Aorta (tissue), 5 donors: ENCODE data around the gene LIN28B. TPM values are rescaled to one million over a fixed set of nuclear protein-coding genes. Genes with fewer than 3 reads are reported as not detected.
"Not testable (repeated sequence)": the region's sequence is repeated elsewhere in the genome, so short reads cannot be mapped to it uniquely, and the experiment has no call there.

ENCODE experiments used
- ATAC-seq: fragments of 200-7000 bp; cut with Tn5 transposase; one replicate; pipeline ENCODE4 v1.9.1; 2022; ENCODE audit warnings: moderate library complexity; ENCODE audit not compliant: low FRiP score
- DNase-seq, 2 donors: peaks; one replicate each; pipeline ENCODE4 v3.0.0-alpha.2; 2020
- H3K27ac ChIP-seq, 2 donors: one replicate each; pipeline ENCODE4 v1.5.1; 2013; ENCODE audit warnings: low read length in 2 of 2, mild to moderate bottlenecking in 2 of 2, moderate library complexity in 2 of 2, control low read depth in 1 of 2, inconsistent platforms in 1 of 2, low read depth in 1 of 2
- H3K27me3 ChIP-seq, 2 donors: one replicate each; pipeline ENCODE4 v1.6.1; 2013; ENCODE audit warnings: control low read depth in 1 of 2, low read length in 1 of 2, mild to moderate bottlenecking in 1 of 2, moderate library complexity in 1 of 2; ENCODE audit not compliant: insufficient read depth in 2 of 2, control insufficient read depth in 1 of 2
- H3K36me3 ChIP-seq, 2 donors: one replicate each; pipeline ENCODE4 v1.6.1; 2013; ENCODE audit warnings: control low read depth in 1 of 2, low read length in 1 of 2, mild to moderate bottlenecking in 1 of 2; ENCODE audit not compliant: insufficient read depth in 2 of 2, control insufficient read depth in 1 of 2
- H3K4me1 ChIP-seq, 2 donors: one replicate each; pipeline ENCODE4 v1.6.1; 2013; ENCODE audit warnings: low read length in 2 of 2, control low read depth in 1 of 2, mild to moderate bottlenecking in 1 of 2, moderate library complexity in 1 of 2; ENCODE audit not compliant: insufficient read depth in 2 of 2, control insufficient read depth in 1 of 2
- H3K4me3 ChIP-seq, 2 donors: one replicate each; pipeline ENCODE4 v1.5.1; 2013; ENCODE audit warnings: low read length in 2 of 2, control low read depth in 1 of 2, mild to moderate bottlenecking in 1 of 2
- H3K9me3 ChIP-seq: one replicate; pipeline ENCODE4 v1.6.1; 2013; ENCODE audit warnings: mild to moderate bottlenecking, low read length; ENCODE audit not compliant: control insufficient read depth
- WGBS, 2 donors: extraction: QIAGEN DNeasy Blood & Tissue Kit; methylation state at CpG; one replicate each; pipeline ENCODE4 v1.1.7; 2013; 5-methylcytosine and 5-hydroxymethylcytosine counted together
- intact Hi-C, 2 donors: fragments of 100-400 bp; cut with DNase I; formaldehyde crosslinking; loops; one replicate each; pipeline versions ENCODE4 v1.14.2 to v1.15.0; 2022
- polyA plus RNA-seq, 2 donors: library from polyadenylated mRNA; stranded (reverse); fragments of 200-250 nt; gene quantifications; one replicate each; pipeline ENCODE4 v1.2.3, GENCODE V29; 2013
- total RNA-seq, 2 donors: library from RNA; stranded (reverse); fragmentation: NEBNext Ultra II Directional; extraction: Animal tissue kit (Norgen Biotek cat#: 25700); gene quantifications; one replicate each; pipeline ENCODE4 v1.2.1, GENCODE V29; 2021
- donor health status: healthy with polysubstance abuse.
- donor health status: Bipolar disorder and iron deficiency.
- donor health status: DM: no; HTN: no; CAD: no.
- donor health status: DM: no; HTN: no; CAD: no.
- donor health status: DM: yes; HTN: yes; CAD: no.

Gene LIN28B
- total and polyA plus RNA-seq, 4 donors, result not detected

DNA sequence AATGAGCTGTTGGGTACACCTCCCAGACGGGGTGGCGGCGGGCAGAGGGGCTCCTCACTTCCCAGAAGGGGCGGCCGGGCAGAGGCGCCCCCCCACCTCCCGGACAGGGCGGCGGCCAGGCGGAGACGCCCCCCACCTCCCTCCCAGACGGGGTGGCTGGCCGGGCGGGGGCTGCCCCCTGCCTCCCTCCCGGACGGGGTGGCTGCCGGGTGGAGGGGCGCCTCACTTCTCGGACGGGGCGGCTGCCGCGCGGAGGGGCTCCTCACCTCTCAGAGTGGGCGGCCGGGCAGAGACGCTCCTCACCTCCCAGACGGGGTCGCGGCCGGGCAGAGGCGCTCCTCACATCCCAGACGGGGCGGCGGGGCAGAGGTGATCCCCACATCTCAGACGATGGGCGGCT is 34.2 kb downstream of the LIN28B start:
- intact Hi-C loops, H3K4me1 ChIP-seq, H3K36me3 ChIP-seq, H3K27me3 ChIP-seq, H3K4me3 ChIP-seq, H3K27ac ChIP-seq, ATAC-seq, DNase-seq, H3K9me3 ChIP-seq: not testable (repeated sequence)
- WGBS, 2 donors, result 94 to 95% methylated on average over 27 to 37 of the region's 37 CpGs

DNA sequence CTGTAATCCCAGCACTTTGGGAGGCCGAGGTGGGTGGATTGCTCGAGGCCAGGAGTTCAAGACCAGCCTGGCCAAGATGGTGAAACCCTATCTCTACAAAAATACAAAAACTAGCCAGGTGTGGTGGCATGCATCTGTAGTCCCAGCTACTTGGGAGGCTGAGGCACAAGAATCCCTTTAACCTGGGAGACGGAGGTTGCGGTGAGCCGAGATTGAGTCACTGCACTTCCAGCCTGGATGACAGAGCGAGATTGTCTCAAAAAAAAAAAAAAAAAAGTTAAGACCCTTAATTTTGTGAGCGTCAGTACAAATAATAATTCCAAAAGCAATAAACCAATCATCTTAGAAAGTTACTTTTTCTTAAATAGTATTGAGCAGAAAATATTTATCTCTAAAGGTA is 36.7 kb downstream of the LIN28B start:
- ATAC-seq, H3K36me3 ChIP-seq, H3K9me3 ChIP-seq, H3K4me1 ChIP-seq, H3K27ac ChIP-seq, H3K4me3 ChIP-seq, DNase-seq, H3K27me3 ChIP-seq, intact Hi-C loops: not testable (repeated sequence)
- WGBS, 2 donors, result 93 to 94% methylated on average over 7 of the region's 7 CpGs

GRCh38 chr6:104995989-104996617 is 39.2 kb downstream of the LIN28B start:
- DNase-seq, result no peak
- intact Hi-C loops, result no loop called here
- H3K27me3 ChIP-seq, result no peaks in the 10 kb centered on the region
- H3K36me3 ChIP-seq, result no peaks in the 10 kb centered on the region
- H3K4me3 ChIP-seq, result no peak overlapping the region
- H3K27ac ChIP-seq, result no peak overlapping the region
- no peak for ATAC-seq
- no peaks in the 10 kb centered on the region for H3K4me1 ChIP-seq
- no peaks in the 10 kb centered on the region for H3K9me3 ChIP-seq
- WGBS, 2 donors, result 92 to 94% methylated on average over 2 of the region's 2 CpGs

- 21 to 28% methylated on average over 1 of the region's 1 CpG for WGBS, 2 donors
- Histone ChIP-seq H3K9me3 (no peaks in the 10 kb centered on the region), H3K4me3 (no peak overlapping the region), H3K36me3 (no peaks in the 10 kb centered on the region), H3K4me1 (no peaks in the 10 kb centered on the region), H3K27ac (no peak overlapping the region), H3K27me3 (no peaks in the 10 kb centered on the region)
- ATAC-seq (no peak), DNase-seq (no peak)
- intact Hi-C loops, result no loop called here
These were observed 44.2 kb downstream of the LIN28B start for GRCh38 chr6:105001063-105001462.

GRCh38 chr6:105001906-105002305 is 45.0 kb downstream of the LIN28B start:
- Histone ChIP-seq H3K4me3 (no peak overlapping the region), H3K27me3 (no peaks in the 10 kb centered on the region), H3K4me1 (no peaks in the 10 kb centered on the region), H3K36me3 (no peaks in the 10 kb centered on the region), H3K27ac (no peak overlapping the region), H3K9me3 (no peaks in the 10 kb centered on the region)
- intact Hi-C loops, result no loop called here
- DNase-seq, result no peak
- ATAC-seq, result no peak
- 52 to 60% methylated on average over 1 of the region's 1 CpG for WGBS, 2 donors

DNA sequence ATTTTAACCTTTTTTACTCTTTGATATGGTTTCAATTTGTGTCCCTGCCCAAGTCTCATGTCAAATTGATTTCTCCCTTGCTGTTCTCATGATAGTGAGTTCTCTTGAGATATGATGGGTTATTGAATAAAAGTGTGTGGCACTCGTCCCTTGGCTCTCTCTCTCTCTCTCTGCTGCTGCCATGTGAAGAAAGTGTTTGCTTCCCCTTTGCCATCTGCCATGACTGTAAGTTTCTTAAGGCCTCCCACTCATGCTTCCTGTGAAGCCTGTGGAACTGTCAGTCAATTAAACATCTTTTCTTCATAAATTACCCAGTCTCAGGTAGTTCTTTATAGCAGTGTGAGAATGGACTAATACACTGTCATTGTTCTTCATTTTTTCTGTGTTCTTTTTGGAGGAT is 48.5 kb downstream of the LIN28B start:
- H3K4me1 ChIP-seq, result no peaks in the 10 kb centered on the region
- no peak overlapping the region for H3K4me3 ChIP-seq
- WGBS, 2 donors, result 54 to 65% methylated on average over 1 of the region's 1 CpG
- no peak overlapping the region for H3K27ac ChIP-seq
- H3K9me3 ChIP-seq, result no peaks in the 10 kb centered on the region
- DNase-seq (no peak), ATAC-seq (no peak)
- H3K27me3 ChIP-seq, result no peaks in the 10 kb centered on the region
- intact Hi-C loops, result no loop called here
- no peaks in the 10 kb centered on the region for H3K36me3 ChIP-seq

DNA sequence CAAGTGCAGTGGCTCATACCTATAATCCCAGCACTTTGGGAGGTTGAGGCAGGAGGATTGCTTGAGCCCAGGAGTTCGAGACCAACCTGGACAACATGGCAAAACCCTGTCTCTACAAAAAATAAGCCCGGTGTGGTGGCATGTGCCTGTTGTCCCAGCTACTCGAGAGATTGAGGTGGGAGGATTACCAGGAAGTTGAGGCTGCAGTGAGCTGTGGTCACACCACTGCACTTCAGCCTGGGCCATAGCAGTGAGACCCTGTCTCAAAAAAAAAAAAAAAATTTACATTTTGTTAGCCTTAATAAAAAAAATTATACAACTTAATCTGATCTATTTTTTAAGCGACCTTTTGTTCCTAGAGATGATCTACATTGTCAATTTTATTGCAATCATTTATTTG is 56.6 kb downstream of the LIN28B start:
- DNase-seq, H3K9me3 ChIP-seq, ATAC-seq, intact Hi-C loops, H3K36me3 ChIP-seq, H3K4me3 ChIP-seq, H3K27ac ChIP-seq, H3K4me1 ChIP-seq, H3K27me3 ChIP-seq: not testable (repeated sequence)
- 90 to 91% methylated on average over 4 of the region's 4 CpGs for WGBS, 2 donors

DNA sequence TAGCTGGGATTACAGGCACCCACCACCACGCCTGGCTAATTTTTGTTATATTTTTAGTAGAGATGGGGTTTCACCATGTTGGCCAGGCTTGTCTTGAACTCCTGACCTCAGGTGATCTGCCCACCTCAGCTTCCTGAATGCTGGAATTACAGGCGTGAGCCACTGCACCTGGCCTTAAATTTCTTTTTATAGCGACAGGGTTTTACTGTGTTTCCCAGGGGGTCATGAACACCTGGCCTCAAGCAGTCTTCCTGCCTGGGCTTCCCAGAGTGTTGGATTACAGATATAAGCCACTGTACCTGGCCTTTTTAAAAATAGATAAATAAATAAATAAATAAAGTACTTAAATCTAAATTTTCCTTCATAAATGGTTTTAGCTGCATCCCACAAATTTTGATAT is 57.5 kb downstream of the LIN28B start:
- no peak overlapping the region for H3K4me3 ChIP-seq
- no peaks in the 10 kb centered on the region for H3K4me1 ChIP-seq
- H3K27me3 ChIP-seq, result no peaks in the 10 kb centered on the region
- 95 to 100% methylated on average over 3 of the region's 3 CpGs for WGBS, 2 donors
- H3K27ac ChIP-seq, result no peak overlapping the region
- DNase-seq (no peak), ATAC-seq (no peak)
- H3K36me3 ChIP-seq, result no peaks in the 10 kb centered on the region
- no peaks in the 10 kb centered on the region for H3K9me3 ChIP-seq
- intact Hi-C loops, result no loop called here

GRCh38 chr6:105014954-105015353 is 58.0 kb downstream of the LIN28B start:
- Histone ChIP-seq H3K9me3 (no peaks in the 10 kb centered on the region), H3K4me3 (no peak overlapping the region), H3K27me3 (no peaks in the 10 kb centered on the region), H3K27ac (no peak overlapping the region), H3K4me1 (no peaks in the 10 kb centered on the region), H3K36me3 (no peaks in the 10 kb centered on the region)
- no peak for DNase-seq
- intact Hi-C loops, result no loop called here
- ATAC-seq, result no peak
